AG10803 (cell line): ENCODE results near the gene LTBP1.

Experiments
- DNase-seq: peaks from one replicate; pipeline ENCODE4 v3.0.0; 2010; ENCODE audit warnings: low read depth
- H3K4me3 ChIP-seq: 2 replicates; pipeline ENCODE4 v1.5.1; 2011; ENCODE audit warnings: mild to moderate bottlenecking, low read length, control low read depth
- TF ChIP-seq, protein P1 (sequence below): conservative IDR thresholded peaks from 2 replicates; pipeline ENCODE4 v1.5.1; 2011; ENCODE audit warnings: mild to moderate bottlenecking, low read length, control low read depth, inconsistent platforms

The LTBP1 gene

DNA sequence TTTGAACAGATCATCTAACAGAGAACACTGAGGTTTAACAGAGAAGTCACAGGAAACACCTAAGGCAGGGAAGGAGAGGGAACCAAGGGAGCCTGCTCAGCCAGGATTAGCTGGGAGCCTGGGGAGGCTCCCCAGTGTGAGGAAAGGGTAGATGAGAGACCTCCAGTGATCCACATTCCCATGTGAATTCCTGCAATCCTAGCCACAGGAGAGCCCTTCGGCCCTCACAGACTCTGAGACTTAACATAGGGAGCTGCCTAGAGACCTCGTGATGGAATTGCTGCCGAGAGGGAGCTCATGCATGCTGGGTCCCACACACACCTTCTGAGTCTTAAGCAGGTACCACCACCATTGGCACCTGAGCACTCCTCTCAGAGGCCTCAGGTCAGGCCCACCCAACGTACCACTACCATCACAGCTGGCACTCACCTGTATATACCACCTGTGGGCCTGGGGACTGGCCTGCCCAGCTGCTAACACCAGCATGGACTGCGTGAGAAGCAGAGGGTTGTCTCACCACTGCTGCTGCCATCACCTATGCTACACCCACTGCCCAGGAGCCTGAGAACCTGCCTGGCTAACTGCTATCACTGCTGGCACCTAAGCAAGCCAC is 303.8 kb downstream of the LTBP1 start:
- DNase-seq: no peak
- TF ChIP-seq, protein P1, sequence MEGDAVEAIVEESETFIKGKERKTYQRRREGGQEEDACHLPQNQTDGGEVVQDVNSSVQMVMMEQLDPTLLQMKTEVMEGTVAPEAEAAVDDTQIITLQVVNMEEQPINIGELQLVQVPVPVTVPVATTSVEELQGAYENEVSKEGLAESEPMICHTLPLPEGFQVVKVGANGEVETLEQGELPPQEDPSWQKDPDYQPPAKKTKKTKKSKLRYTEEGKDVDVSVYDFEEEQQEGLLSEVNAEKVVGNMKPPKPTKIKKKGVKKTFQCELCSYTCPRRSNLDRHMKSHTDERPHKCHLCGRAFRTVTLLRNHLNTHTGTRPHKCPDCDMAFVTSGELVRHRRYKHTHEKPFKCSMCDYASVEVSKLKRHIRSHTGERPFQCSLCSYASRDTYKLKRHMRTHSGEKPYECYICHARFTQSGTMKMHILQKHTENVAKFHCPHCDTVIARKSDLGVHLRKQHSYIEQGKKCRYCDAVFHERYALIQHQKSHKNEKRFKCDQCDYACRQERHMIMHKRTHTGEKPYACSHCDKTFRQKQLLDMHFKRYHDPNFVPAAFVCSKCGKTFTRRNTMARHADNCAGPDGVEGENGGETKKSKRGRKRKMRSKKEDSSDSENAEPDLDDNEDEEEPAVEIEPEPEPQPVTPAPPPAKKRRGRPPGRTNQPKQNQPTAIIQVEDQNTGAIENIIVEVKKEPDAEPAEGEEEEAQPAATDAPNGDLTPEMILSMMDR: no peak
- no peak overlapping the region for H3K4me3 ChIP-seq

DNA sequence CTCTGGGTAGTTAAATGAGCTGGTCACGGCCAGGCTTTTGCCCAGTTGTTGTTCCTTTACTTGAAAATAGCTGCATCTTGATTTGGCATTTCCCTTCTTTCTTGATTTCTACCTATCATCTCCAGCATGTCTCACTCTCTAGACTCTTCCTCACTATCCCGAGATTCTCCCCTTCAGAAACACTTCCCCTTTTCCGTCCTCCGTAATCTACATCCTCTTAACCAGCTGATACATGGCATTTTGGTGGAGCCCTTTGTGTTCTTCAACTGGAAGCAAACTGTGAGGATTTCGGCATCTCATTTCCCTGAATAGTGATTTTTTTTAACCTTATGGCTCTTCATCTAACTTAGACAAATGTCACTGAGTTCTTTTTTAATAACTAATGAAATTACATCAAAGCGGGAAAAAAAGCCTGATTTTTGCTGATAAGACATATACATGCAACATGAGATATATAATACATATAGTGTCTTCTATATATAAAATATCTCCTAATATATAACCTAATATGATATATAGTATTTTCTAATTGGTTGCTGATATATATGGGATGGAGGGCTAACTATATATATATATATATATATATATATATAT is 309.5 kb downstream of the LTBP1 start:
- no peak for DNase-seq
- TF ChIP-seq, protein P1: no peak
- no peak overlapping the region for H3K4me3 ChIP-seq

DNA sequence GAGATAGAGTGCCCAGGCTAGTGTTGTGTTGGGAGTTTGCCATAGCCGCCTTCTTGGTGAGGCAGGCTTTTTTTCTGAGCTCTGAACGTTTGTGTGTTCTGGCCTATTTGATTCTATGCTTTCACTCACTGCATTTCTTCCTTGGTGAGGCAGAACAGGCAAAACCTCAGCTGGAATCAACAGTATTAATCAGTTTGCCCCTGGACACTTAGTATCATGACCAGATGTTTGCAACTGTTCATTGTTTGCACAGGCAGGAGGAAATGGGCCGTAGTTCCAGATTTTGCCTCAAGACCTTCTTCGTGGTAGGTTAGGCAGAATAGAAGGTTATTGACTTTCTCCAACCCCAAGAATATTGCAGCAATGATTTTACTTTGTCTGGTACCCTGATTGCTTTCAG is 311.6 kb downstream of the LTBP1 start:
- no peak for DNase-seq
- no peak overlapping the region for H3K4me3 ChIP-seq
- TF ChIP-seq, protein P1: no peak

DNA sequence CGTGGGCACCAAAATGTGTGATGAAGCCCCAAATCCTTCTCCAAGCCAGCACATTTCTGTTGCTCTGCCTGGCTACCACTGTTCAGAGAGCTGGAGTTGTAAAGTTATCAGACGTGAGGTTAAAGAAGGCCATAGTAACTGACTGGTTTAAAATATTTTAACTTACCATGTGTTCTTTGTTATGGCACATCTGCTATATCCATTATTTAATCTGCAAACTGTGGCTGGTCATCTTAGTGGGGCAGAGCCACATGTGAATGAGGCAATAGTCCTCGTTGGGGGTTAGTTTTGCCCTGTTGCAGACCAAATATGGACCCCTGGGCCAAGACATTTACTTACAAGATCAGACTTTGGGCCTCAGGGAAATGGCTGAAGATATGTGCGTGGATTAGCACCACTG is 315.3 kb downstream of the LTBP1 start:
- DNase-seq: peak; percentile 21
- TF ChIP-seq, protein P1: no peak
- H3K4me3 ChIP-seq: no peak overlapping the region

GRCh38 chr2:33264766-33265165 is 318.0 kb downstream of the LTBP1 start:
- TF ChIP-seq, protein P1: no peak
- no peak for DNase-seq
- H3K4me3 ChIP-seq: no peak overlapping the region

GRCh38 chr2:33265584-33266338 is 319.0 kb downstream of the LTBP1 start:
- H3K4me3 ChIP-seq: no peak overlapping the region
- DNase-seq: no peak
- TF ChIP-seq, protein P1: no peak

- TF ChIP-seq, protein P1: no peak
- H3K4me3 ChIP-seq: no peak overlapping the region
- DNase-seq: no peak
Observed at GRCh38 chr2:33266467-33266866, 319.7 kb downstream of the LTBP1 start.
